D341Med (cell line): ENCODE measurements around the gene FMN1.

ENCODE experiments used
- DNase-seq: peaks from one replicate; pipeline ENCODE4 v3.0.0; 2012; ENCODE audit warnings: low spot score

Gene FMN1

DNA sequence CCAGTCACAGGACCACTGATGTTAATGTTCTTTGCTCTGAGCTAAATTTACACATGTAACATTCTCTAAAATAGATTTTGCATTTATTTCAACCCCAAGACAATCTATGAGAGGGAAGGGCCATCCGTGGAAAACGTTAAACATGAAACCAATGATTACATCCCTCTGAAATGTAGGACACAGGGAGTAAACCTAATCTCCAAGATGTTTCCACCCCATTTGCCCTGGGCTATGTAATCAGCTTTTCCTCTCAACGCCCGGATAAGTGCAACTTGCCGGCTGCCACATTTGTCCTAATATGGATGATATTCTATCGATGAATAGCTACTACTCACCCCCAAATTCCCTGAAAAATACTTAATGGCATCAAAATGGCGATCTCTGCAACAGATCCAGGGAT, 6.4 kb upstream of the FMN1 start:
- DNase-seq: no peak

DNA sequence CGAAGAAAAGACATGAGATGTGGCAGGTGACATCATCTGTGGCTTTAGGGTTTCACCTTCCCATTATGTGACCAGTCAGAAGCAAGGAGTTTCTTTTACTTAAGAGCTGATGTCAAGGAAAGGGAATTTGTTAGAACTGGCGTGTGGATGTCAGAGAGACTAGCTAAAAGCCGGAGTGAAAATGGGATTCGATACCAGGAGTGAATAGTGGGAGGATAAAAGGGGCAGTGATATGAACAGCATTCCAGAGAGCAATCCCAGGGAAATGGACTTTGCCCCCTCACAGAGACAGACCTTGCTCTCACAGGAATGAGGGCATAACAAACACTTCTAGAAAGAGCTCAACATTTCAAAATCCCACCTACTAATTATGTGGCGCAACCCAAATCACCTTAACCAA, 5.9 kb upstream of the FMN1 start:
- no peak for DNase-seq

DNA sequence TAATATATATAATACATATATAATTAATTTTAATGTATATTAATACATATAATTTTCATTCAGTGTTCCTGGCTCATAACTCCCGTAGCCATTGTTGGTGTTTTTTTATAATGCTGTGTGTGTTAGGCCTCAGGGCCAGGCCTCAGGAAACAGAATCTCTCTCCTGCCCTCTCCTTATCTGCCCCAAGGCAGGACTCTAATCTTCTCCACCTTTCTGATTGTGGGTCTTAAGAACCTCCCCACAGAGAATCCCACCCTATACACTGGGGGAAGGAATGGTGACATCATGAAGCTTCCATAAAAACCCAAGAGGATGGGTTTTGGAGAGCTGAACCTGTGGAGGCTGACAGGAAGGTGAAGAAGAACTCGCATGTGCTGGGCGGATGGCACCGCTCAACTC, 4.0 kb upstream of the FMN1 start:
- DNase-seq: no peak

DNA sequence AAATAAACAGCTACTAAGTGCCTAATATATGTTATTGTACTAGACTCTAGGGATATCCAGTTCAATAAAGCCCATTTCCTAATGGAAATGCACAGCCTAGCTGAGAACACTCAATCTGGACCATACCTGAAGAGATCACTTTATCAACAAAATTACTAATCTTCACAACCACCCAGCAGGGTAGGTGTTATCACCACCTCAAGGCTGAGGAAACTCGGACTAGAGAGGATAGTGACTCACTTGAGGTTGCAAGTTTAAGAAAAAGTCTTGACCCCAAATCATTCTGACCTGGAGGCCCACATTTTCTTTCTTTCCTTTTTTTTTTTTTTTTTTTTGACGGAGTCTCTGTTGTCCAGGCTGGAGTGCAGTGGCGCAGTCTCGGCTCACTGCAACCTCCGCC, 3.1 kb upstream of the FMN1 start:
- no peak for DNase-seq

DNA sequence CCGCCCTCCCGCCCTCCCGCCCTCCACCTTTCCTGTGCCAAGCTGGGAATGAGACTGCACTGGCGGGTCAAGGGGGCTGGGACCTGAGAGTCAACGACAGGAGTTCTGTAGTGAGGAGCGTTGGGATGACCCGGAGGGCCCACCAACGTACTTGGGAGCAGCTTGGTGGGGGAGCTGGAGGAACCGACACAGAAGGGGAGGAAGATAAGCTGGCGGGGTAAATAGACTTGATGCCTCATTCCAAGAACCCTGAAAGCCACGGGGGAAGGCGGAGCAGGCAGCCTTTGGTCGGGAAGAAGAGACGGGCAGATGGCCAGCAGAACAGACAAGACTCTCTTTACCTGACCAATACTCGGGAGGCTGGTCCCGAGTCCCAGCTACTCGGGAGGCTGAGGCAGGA, 277 bp downstream of the FMN1 start:
- peak; percentile 37 for DNase-seq

DNA sequence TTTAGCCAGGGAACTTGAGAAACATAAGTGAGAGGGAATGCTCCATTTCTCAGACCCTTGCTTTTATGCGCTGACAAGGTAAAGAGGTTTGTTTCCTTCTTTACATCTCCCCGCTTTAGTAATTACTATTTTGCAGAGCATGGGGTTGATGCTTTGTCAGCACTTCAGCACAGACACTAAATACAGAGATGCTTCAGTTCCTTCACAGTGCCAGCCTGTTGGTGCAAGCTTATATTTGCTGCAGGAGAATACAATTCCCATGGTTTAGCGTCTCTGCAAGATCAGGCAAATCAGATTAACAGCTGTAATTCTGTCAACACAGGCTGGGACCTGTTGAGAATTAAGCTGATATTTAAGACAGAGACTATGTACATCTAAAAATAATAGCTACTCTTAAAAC, 2.9 kb downstream of the FMN1 start:
- no peak for DNase-seq

DNA sequence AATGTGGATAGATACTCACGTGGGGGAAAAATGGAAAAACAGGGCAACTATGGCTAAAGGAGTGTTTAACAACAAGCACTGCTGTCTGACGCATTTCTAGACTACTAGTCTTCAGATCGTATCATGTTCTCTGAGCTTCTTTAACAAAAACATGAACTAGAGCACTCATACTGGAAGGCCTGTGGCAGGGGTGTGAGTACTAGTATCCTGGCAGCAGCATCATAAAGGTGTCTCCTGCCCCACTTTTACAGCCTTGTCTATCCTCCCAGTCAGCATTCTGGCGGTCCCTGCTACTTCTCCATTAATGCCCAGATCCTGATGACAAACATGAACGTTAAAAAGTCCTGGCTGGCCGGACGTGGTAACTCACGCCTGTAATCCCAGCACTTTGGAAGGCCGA, 4.0 kb downstream of the FMN1 start:
- no peak for DNase-seq

DNA sequence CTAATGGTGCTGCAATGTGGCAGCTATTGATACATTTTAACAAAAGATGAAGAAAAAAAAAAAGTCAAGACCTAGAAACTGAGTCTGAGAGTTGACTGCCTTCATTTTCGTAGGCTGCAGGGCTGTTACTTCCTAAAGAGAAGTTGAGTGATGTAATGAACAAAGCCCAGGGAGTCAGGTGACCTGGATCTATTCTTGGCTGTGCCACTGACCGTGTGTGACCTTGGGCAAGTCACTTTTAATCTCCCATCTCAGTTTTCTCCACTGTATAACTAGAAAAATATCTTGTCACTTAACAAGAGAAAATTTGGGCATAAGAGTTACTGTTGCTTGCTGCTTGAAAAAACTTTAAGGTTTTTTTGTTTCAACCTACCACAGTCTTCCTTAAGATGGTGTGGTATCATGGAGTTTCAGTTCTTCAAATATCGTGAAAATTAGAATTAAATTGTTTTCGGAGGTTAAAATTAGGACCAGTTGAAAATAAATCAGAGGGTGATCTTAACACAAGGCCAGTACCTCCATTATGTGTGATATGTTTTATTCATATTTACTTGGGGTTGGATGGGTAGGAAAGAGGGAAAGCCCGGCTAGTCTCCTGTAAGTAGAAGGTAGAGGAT, 5.8 kb downstream of the FMN1 start:
- no peak for DNase-seq

DNA sequence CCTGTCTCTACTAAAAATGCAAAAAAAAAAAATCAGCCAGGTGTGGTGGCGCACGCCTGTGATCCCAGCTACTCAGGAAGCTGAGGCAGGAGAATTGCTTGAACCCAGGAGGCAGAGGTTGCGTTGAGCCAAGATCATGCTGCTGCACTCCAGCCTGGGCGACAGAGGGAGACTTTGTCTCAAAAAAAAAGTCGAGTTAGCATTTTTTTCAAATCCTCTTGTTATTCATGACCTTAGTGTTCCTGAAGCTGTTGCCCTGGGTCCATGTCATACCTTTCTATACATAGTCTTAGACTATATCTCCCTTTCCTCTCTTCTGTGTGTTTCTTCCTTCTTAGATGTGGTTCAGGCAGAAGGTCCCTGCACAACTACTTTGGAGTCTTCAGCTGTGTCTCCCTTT, 6.4 kb downstream of the FMN1 start:
- DNase-seq: no peak

DNA sequence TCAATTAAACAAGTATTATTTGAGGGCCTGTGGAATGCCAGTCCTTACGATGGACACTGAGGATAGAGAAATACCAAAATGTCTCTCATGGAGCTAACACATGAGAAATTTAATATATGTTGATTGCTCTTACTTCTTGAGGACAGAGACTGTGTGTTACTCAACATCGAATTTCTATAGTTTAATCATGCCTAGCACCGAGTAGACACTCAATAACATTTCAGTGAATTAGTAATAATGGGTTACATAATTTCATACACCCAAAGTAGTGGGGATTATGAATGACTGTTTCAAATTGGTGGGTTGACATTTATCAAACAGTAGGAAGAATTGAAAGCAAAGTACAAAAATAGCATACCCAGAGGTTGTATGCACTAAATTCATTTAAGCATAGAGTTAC, 11.2 kb downstream of the FMN1 start:
- no peak for DNase-seq

DNA sequence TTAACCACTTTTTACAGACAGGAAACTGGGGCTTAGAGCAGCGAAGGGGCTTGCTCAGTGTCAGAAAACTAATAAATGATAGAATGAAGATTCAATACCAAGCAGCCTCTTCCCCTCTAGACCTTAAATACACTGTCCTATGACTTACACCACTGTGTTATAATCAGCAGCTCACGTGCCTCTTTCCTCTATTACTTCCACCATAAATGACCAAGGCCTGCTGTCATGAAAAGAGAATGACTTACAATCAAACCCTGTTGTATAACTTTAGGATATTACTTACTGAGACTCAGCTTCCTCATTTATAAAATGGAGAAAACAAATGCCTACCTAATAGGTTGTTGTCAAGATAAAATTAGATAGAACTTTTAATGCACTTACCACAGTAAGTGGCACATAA, 11.6 kb downstream of the FMN1 start:
- no peak for DNase-seq

DNA sequence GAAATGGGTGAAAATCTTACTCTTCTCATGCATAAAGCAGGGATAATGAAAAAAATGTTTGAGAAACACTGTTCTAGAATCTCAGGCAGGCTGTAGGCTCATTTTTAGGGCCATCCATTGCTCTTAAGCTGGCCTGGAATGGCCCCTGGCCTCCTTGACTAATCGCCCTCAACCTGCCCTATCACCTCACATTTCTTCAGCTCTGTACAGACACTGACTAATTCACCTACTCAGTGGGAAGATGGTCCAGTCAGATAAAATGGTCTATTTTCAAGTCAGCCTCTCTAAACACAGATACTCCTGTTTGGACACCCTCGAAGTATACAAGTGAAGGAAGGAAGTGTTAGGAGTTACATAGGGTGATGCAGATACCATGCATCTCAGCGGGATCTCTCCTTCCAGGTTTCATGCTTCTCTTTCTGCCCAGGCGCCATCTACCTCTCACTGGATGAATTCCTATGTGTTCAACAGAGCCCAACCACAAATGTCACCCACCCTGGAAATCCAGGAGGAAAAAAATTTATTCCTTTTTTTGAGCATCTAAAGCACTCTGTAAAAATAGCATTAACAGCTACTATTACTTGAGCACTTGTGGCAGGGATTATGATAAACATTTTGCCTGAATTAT, 12.1 kb downstream of the FMN1 start:
- DNase-seq: no peak

DNA sequence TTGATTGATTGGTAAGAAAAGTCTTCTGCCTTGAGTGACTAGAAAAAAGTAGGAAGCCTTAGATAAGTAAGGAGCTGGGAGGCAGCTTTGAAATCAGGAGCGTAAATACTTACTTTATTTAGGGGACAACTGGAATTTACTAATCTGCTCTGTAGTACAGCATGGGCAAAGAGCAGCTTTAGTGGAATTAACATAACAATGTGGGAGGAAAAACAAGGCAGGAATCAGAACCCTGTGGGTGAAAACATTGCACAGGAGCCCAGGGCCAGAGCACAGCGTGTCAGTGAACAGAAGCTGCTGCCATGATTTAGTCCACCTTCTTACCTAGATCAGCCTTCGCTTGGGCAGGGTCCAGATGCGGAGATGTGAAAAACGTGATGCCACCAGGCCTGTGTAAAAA, 14.6 kb downstream of the FMN1 start:
- DNase-seq: no peak

DNA sequence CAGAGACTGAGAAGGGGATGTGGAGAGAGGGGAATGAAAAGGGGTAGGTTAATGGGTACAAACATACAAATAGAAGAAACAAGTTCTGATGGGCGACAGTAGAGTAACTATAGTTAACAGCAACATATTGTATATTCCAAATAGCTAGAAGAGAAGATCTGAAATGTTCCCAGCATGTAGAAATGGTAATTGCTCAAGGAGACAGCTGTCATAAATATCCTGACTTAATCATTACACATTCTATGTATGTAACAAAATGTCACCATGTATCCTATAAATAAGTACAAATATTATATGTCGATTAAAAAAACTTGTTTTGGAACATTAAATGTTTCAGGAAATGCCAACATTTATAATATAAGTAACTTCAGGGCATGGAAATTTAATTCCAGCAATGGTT, 23.3 kb downstream of the FMN1 start:
- no peak for DNase-seq

DNA sequence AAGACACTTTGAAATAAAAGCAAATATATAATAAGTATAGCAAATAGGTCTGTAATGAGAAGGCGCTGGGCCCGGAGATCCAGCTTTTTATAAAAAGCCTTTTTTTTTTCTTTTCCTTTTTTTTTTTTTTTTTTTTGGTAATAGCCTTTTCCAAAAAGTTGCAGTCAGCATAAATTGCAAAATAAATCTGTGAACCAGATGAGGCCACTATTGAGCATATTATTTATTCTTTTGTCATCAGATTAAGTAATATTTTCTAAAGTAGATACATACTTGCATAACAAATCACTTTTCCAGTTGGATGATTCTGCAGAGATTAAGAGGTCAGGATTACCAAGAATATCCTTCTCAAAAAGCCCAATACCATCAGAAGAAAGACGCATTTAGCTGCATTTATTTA, 24.9 kb downstream of the FMN1 start:
- DNase-seq: no peak

DNA sequence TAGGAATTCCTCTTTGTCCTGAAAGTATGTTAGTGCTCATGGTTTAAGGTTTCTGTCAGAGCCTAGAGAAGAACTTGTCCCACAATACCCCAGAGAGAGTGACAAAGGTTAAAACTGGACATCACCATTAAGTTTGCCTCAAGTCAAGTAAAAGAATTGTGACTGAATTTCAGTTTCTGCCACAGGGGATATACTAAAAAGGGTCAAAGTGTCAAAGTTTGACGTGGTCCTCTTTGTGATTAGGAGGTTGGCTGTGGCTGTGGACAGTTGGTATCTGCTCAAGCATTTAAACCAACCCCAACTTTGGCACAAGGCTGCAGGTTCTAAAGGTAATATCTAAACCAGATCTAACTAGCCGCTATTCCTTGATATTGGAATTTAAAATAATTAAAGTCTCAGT, 26.1 kb downstream of the FMN1 start:
- no peak for DNase-seq

DNA sequence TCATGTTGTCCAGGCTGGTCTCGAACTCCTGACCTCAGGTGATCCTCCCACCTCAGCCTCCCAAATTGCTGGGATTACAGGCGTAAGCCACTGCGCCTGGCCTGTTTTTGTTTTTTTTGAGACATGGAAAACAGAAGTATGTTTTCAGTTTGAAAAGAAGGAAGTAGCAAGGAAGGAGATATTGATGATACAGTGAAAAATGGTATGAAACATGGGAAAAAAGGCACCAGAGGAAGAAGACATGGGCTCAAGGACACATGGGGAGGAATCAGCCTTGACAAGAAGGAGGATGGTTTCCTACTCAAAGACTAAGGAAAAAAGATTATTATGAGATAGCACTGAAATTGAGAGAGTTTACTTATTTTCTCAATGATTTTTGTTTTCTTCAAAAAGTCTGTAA, 30.7 kb downstream of the FMN1 start:
- DNase-seq: no peak

DNA sequence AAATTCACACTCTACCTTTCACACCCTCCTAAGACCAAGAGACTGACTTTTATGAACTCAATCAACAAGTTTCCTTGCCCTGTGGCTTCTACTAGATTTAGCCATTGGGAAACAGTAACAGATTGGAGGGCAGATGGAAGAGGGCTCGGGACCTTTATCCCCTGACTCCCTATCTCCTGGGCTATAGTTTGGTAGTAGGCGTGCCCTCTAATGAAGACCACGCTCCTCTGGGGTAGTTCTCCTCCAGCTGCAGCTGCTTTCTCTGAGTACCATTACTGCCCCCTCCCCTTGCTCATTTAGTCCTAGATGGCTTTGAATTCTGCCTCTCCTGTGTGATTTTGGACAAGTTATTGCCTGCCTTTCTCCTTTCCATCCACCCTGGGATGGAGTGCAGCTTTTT, 33.3 kb downstream of the FMN1 start:
- no peak for DNase-seq

DNA sequence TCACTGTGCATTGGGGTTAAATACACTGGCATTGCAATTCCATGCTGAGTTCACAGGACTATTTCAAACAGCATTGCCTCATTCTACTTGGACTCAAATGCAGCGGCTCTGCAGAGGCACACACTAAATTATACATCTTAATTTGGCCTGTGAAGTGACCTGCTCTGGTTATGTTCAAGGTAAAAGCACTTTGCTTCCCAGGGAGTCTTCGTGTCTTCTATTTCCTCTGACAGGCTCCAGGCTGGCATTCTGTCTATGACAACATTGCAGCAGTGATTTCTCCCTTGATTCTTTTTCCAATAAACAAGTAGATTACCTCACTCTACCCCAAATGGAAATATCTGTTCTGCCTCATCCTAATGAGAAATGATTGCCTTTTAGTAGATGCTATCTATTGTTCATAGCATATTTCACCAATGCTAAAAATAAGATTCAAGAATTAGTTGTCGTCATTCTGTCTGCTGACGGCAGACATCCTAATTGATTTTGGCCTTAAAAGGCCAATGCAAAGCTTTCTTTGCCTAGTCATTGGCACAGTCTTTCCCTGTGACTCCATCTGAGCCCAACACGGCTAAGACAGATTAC, 33.8 kb downstream of the FMN1 start:
- no peak for DNase-seq

DNA sequence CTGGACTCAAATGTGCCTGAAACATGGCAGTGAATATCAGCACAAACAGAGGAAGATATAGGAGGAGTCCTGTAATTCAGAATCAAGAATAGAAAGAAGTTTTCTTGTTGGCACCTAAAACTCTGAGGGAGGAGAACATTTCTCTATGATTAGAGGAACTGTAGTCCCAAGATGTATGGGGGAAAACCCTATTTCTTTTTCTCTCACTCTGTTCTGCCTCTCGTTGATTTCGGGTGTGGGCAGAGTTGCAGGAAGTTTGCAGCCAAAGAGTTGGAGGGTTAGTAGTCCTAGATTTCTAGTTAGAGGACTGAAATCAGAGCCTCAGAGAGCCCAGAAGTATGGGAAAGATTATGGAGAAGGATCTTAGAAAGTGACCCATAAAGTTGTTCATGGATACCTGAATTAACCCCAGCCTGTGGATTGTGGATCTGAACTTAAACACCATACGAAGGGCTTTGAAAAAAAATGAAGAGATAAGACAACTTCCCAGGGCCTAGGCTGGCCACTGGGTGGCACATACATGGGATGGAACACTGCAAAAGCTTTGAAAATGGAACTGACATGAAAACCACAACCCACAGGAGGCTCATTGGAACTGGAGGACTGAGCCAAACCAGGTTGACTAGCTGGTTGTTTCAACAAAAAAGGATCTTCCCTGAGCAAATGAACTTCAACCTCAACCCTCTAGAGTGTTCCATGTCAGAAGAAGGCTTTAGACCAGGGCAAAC, 34.6 kb downstream of the FMN1 start:
- DNase-seq: no peak

DNA sequence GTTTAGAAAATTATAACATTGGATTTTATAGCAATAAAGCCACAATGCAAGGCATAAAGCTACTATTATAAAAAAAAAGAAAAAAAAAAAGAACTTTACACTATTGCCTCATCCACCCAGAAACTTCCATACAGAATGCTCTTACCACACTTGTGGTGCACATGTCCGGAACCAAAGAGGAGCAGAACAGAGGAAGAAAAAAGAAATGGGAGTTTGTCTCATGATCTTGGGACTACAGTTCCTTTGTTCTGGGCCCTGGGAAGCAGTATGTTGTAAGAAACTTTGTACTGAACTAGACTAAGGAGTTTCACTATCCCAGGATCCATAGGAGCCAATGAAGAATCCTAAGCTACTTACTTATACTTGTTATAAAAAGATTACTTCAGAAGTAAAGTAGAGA, 36.1 kb downstream of the FMN1 start:
- no peak for DNase-seq

DNA sequence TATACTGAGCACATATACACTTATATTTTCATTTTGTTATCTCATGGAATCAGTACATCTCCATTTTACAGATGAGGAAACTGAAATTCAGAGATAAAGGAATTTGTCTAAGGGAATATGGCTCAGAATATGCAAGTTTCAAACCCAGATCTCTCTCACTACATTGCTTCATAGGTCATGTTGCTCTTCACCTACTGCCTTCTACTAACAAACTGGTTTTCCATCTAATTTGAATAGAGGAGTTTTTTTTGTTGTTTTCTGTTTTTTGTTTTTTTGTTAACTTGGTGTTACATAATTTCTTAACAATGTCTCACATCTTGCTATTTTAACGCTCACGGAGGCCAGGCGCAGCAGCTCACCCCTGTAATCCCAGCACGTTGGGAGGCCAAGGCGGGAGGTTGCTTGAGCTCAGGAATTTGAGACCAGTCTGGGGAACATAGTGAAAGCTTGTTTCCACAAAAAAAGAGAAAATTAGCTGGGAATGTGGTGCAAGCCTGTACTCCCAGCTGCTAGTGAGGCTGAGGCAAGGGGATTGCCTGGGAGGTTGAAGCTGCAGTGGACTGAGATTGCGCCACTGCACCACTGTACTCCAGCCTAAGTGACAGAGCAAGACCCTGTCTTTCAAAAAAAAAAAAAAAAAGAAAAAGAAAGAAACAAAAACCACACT, 37.0 kb downstream of the FMN1 start:
- no peak for DNase-seq
